Effector memory CD4-positive, alpha-beta T cell (primary cell): Measurements from ENCODE around the gene ZNF780A.
"Not testable (repeated sequence)": the region's sequence is repeated elsewhere in the genome, so short reads cannot be mapped to it uniquely, and the experiment has no call there.

Experiments used
- DNase-seq, 3 donors: peaks; one replicate each; pipeline ENCODE4 v3.0.0-alpha.2; 2020
- H3K27ac ChIP-seq: 2 replicates; pipeline ENCODE4 v1.7.0; 2013; ENCODE audit warnings: mild to moderate bottlenecking, low read length, moderate library complexity; ENCODE audit not compliant: insufficient read depth, poor library complexity, severe bottlenecking
- H3K27me3 ChIP-seq: replicated peaks from 2 replicates; pipeline ENCODE4 v1.7.0; 2013; ENCODE audit warnings: mild to moderate bottlenecking, low read length; ENCODE audit not compliant: insufficient read depth, control insufficient read depth, poor library complexity, severe bottlenecking
- H3K36me3 ChIP-seq: 2 replicates; pipeline ENCODE4 v1.7.0; 2013; ENCODE audit warnings: mild to moderate bottlenecking, low read length, moderate library complexity; ENCODE audit not compliant: control insufficient read depth, insufficient read depth
- H3K4me1 ChIP-seq: 2 replicates; pipeline ENCODE4 v1.7.0; 2013; ENCODE audit warnings: low read length, mild to moderate bottlenecking; ENCODE audit not compliant: control insufficient read depth, insufficient read depth, poor library complexity, severe bottlenecking
- H3K4me3 ChIP-seq: 2 replicates; pipeline ENCODE4 v1.7.0; 2013; ENCODE audit warnings: low read length, low read depth, mild to moderate bottlenecking; ENCODE audit not compliant: insufficient read depth, poor library complexity, severe bottlenecking
- H3K9me3 ChIP-seq: 2 replicates; pipeline ENCODE4 v1.7.0; 2013; ENCODE audit warnings: mild to moderate bottlenecking, low read length, moderate library complexity; ENCODE audit not compliant: control insufficient read depth

The ZNF780A gene

DNA sequence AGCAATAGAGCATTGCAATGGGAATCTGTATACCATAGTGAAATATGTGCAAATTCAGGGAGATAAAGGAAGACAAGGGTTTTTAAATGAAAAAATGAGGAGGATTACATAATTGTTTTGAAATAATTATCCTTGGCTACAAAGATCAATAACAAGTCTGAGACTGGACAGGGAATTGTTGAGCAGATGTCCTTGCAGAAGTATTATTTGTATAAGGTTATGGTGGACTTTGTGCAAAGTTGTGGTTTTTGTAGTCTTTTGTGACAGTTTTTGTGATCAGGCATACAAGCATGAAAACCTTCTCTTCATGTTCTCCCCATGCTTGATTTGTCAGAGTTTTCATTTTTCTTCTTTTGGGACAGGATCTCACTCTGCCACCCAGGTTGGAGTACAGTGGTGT, 25.3 kb upstream of the ZNF780A start:
- Histone ChIP-seq H3K36me3 (no peaks in the 10 kb centered on the region), H3K4me1 (no peaks in the 10 kb centered on the region), H3K9me3 (no peaks in the 10 kb centered on the region), H3K4me3 (no peak overlapping the region), H3K27ac (no peak overlapping the region), H3K27me3 (no peaks in the 10 kb centered on the region)
- no peak for DNase-seq

DNA sequence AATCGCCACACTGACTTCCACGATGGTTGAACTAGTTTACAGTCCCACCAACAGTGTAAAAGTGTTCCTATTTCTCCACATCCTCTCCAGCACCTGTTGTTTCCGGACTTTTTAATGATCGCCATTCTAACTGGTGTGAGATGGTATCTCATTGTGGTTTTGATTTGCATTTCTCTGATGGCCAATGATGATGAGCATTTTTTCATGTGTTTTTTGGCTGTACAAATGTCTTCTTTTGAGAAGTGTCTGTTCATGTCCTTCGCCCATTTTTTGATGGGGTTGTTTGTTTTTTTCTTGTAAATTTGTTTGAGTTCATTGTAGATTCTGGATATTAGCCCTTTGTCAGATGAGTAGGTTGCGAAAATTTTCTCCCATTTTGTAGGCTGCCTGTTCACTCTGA, 23.4 kb upstream of the ZNF780A start:
- H3K36me3 ChIP-seq, H3K27ac ChIP-seq, DNase-seq, H3K4me3 ChIP-seq, H3K4me1 ChIP-seq, H3K9me3 ChIP-seq, H3K27me3 ChIP-seq: not testable (repeated sequence)

DNA sequence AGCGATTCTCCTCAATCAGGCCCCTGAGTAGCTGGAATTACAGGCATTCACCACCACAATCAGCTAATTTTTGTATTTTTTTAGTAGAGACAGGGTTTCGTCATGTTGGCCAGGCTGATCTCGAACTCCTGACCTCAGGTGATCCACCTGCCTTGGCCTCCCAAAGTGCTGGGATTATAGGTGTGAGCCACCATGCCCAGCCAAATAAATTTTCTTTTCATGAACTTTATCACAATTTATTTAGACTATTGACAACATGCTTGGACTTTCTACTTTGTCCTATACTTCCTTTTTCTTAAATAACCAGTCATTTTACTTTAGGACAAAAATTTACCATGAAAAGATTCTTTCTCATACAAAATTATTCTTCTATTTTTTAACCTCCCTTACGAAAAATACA, 21.5 kb upstream of the ZNF780A start:
- not testable (repeated sequence) for H3K4me1 ChIP-seq

DNA sequence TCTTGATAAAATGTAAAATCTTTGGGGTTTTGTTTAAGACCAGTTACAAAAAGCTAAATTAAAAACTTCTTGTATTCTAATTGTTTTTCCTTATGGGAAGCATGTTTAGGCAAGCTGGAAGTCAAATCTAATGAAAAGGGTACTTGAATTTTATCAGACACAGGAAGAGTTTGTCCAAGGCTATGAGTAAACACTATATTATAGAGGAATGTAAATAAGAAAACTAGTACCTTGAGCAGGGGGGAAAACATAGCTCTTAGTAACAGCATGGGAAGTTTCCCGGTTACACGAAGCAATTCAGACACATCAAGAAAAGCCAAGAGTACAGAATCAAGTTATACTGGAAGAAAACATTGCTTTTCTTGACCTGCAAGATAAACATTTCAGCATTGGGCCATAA, 19.8 kb upstream of the ZNF780A start:
- Histone ChIP-seq H3K27ac (no peak overlapping the region), H3K36me3 (no peaks in the 10 kb centered on the region), H3K4me1 (no peaks in the 10 kb centered on the region), H3K27me3 (no peaks in the 10 kb centered on the region), H3K4me3 (no peak overlapping the region), H3K9me3 (no peaks in the 10 kb centered on the region)
- no peak for DNase-seq

More for the DNA sequence above, 21.5 kb upstream of the ZNF780A start:
- not testable (repeated sequence) for DNase-seq, H3K27me3 ChIP-seq, H3K27ac ChIP-seq, H3K4me3 ChIP-seq, H3K36me3 ChIP-seq, H3K9me3 ChIP-seq

DNA sequence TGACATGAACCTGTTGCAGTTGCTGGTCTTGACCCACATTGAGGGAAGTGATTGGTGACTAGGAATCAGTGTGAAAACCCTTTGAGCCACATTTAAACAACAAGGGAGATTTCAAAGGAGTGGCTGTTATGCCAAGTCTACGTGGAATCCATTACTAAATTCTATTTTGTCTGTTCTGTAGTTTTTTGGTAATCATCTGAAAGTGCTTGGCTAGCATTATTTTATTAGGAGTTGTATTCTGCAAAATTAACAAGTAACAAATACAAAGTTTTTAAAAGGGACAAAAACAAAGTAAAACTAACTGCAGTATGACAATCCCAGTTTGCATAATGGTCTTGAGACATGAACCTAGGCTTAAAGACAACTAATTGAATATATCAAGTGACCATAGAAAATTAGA, 14.0 kb upstream of the ZNF780A start:
- DNase-seq, result no peak
- H3K27ac ChIP-seq, result no peak overlapping the region
- no peaks in the 10 kb centered on the region for H3K36me3 ChIP-seq
- no peak overlapping the region for H3K4me3 ChIP-seq
- H3K4me1 ChIP-seq, result no peaks in the 10 kb centered on the region
- H3K27me3 ChIP-seq, result no peaks in the 10 kb centered on the region
- no peaks in the 10 kb centered on the region for H3K9me3 ChIP-seq

GRCh38 chr19:40103600-40103999, 12.9 kb upstream of the ZNF780A start:
- DNase-seq, result no peak
- H3K4me1 ChIP-seq, result no peaks in the 10 kb centered on the region
- no peak overlapping the region for H3K27ac ChIP-seq
- no peaks in the 10 kb centered on the region for H3K36me3 ChIP-seq
- H3K4me3 ChIP-seq, result no peak overlapping the region
- no peaks in the 10 kb centered on the region for H3K27me3 ChIP-seq
- H3K9me3 ChIP-seq, result no peaks in the 10 kb centered on the region

GRCh38 chr19:40101813-40102212, 11.1 kb upstream of the ZNF780A start:
- no peaks in the 10 kb centered on the region for H3K4me1 ChIP-seq
- H3K36me3 ChIP-seq, result no peaks in the 10 kb centered on the region
- no peaks in the 10 kb centered on the region for H3K27me3 ChIP-seq
- no peaks in the 10 kb centered on the region for H3K9me3 ChIP-seq
- DNase-seq, result no peak
- H3K4me3 ChIP-seq, result no peak overlapping the region
- no peak overlapping the region for H3K27ac ChIP-seq

- Histone ChIP-seq H3K27me3 (peaks cover 7% of the 10 kb centered on the region), H3K36me3 (no peaks in the 10 kb centered on the region), H3K27ac (no peak overlapping the region), H3K9me3 (no peaks in the 10 kb centered on the region), H3K4me1 (peaks cover 4% of the 10 kb centered on the region), H3K4me3 (no peak overlapping the region)
- no peak for DNase-seq
Observed at GRCh38 chr19:40093416-40093815, 2.7 kb upstream of the ZNF780A start.

GRCh38 chr19:40091205-40092129, 724 bp upstream of the ZNF780A start:
- H3K4me3 ChIP-seq, result peak overlapping the region; percentile 86
- H3K27ac ChIP-seq, result peak overlapping the region; percentile 91
- no peak for DNase-seq
- no peaks in the 10 kb centered on the region for H3K9me3 ChIP-seq
- peaks cover 4% of the 10 kb centered on the region for H3K4me1 ChIP-seq
- H3K27me3 ChIP-seq, result peaks cover 7% of the 10 kb centered on the region
- no peaks in the 10 kb centered on the region for H3K36me3 ChIP-seq

DNA sequence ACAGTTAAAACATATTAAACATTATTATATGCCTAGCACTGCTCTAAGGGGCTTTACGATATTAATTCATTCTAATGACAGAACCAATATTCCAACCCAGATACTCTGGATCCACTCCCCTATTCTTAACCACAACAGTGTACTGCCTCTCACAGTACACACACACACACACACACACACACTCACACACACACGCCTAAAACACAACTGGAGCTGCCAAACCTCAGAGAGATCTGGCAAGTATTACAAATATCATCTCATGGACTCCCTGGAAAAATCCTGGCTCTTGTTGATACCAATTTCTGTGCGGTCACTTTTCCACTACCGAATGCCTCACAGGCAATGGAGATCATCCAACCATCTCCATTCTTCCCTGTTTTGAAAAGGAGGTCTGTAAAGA, 1.3 kb downstream of the ZNF780A start:
- H3K9me3 ChIP-seq, result no peaks in the 10 kb centered on the region
- no peak overlapping the region for H3K4me3 ChIP-seq
- no peak overlapping the region for H3K27ac ChIP-seq
- peaks cover 6% of the 10 kb centered on the region for H3K36me3 ChIP-seq
- H3K4me1 ChIP-seq, result peaks cover 4% of the 10 kb centered on the region
- DNase-seq, result no peak
- H3K27me3 ChIP-seq, result no peaks in the 10 kb centered on the region
